ENCODE data around the gene TFEB. TPM values are rescaled to one million over a fixed set of nuclear protein-coding genes. Genes with fewer than 3 reads are reported as not detected.

TFEB gene
- total and polyA plus RNA-seq, 2 donors (not counting 3 experiments of a cell fraction or from before 2014, with no cell fraction given), result 4.9 to 6.6 TPM

DNA sequence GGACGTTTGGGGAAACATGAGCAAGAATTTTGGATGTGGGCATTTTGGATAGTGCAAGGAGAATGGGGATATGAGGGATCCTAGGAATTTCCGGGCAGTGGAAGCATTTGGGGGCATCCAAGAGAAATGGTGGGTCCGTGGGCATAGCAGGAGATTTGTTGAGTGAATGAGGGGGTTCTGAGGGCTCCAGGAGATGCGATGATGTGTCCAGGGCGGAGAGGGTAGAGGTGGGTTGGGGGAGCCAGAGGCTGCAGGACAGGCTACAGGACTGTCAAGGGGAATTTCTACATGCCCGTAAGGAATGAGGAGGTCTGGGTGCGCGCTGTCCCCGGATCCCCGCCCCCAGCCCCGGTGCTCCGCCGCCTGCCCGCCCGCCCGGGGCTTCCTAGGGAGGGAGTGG lies 43.9 kb upstream of the TFEB start:
- no TSS peak for BruUV-seq (replicated peaks)
- peak overlapping the region; percentile 57 for H3K9ac ChIP-seq (replicated peaks; ENCODE audit: extremely low read depth, insufficient read depth, low read length)
- DNase-seq (ENCODE audit: low read depth, low spot score) (peak; percentile 17), FAIRE-seq (no peak)
- TF ChIP-seq MAX (IDR thresholded peaks at IDR 0.05; ENCODE audit: insufficient read depth, insufficient read length), result no peak
- TF ChIP-seq FOS (IDR thresholded peaks at IDR 0.05; ENCODE audit: borderline replicate concordance, insufficient read depth, low read length), result no peak
- TF ChIP-seq EZH2 (IDR thresholded peaks at IDR 0.05; ENCODE audit: borderline replicate concordance, low read depth, low read length, severe bottlenecking), result no peak
- no peak for TF ChIP-seq JUN (IDR thresholded peaks at IDR 0.05; ENCODE audit: borderline replicate concordance, insufficient read depth, insufficient read length, low read depth)
- H4K20me1 ChIP-seq (replicated peaks; ENCODE audit: control insufficient read depth, extremely low read depth, insufficient read depth, low read length), result no peaks in the 10 kb centered on the region
- ChIA-PET CTCF (interaction anchor here (0.6 to 1.0 kb wide), 10 partner anchors 11 to 325 kb away, joined by 3 to 7 read pairs (median 3); partner anchors contain the start of genes BYSL and MED20), POLR2A (no interaction called here)
- H3K36me3 ChIP-seq (ENCODE audit: control insufficient read depth in 2 of 2, extremely low read depth in 1 of 2, insufficient read depth in 2 of 2, low read length in 2 of 2), result peaks cover 5 to 7% of the 10 kb centered on the region in 2 experiments
- no peak overlapping the region for H3K27ac ChIP-seq (ENCODE audit: insufficient read depth, low read depth, low read length)
- peak overlapping the region; percentile 93 for H3K4me2 ChIP-seq (ENCODE audit: insufficient read depth, low read length)
- H3K9me3 ChIP-seq (replicated peaks; ENCODE audit: control insufficient read depth, insufficient read depth, low read length), result no peaks in the 10 kb centered on the region
- no peaks in the 10 kb centered on the region for H3K9me1 ChIP-seq (replicated peaks; ENCODE audit: control insufficient read depth, extremely low read depth, insufficient read depth, low read length)
- H3K4me3 ChIP-seq (replicated peaks in 1 of 3; ENCODE audit: insufficient read depth in 1 of 3, low read depth in 1 of 3, low read length in 3 of 3), result peak overlapping the region; percentile 65 to 78 (median 66)
- H3K27me3 ChIP-seq (ENCODE audit: control insufficient read depth in 2 of 2, insufficient read depth in 2 of 2, low read length in 2 of 2), result no peaks in the 10 kb centered on the region
- intact Hi-C loops (cut with micrococcal nuclease) (no loop called here), dilution Hi-C loops (cut with MboI; ENCODE audit: extremely low pct_ligation_motif_present, low sequenced_read_pairs) (no loop called here)
- H3K79me2 ChIP-seq (ENCODE audit: control insufficient read depth, insufficient read depth, low read length), result no peaks in the 10 kb centered on the region
- H3K4me1 ChIP-seq (ENCODE audit: control insufficient read depth, extremely low read depth, insufficient read depth, low read length), result peaks cover 18% of the 10 kb centered on the region
- peak overlapping the region; percentile 74 for H2AFZ ChIP-seq (ENCODE audit: low read depth, low read length)

DNA sequence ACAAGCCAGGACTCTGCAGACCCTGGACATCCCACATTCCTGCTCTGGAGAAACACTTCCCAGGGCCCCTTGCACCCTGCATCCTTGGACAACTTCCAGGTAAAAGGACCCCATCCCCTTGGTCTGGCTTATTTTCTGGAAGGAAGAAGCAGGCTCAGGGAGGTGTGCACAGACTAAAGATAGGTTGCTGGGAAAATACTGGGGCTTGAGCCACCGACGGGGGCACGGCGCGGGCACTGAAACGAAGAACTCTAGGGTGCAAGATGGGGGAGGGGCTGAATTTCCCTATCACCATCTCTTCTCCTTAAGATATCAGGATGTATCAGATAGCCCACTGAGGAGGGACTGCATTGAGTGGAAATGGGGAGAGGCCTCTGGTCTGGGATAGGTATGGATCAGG lies 43.5 kb upstream of the TFEB start:
- Histone ChIP-seq H3K4me1 (ENCODE audit: control insufficient read depth, extremely low read depth, insufficient read depth, low read length) (peaks cover 18% of the 10 kb centered on the region), H3K9ac (replicated peaks; ENCODE audit: extremely low read depth, insufficient read depth, low read length) (peak overlapping the region; percentile 57), H2AFZ (ENCODE audit: low read depth, low read length) (peak overlapping the region; percentile 74), H3K4me3 (replicated peaks in 1 of 3; ENCODE audit: insufficient read depth in 1 of 3, low read depth in 1 of 3, low read length in 3 of 3) (peak overlapping the region in 2 of 3 experiments; percentile 65 to 78), H4K20me1 (replicated peaks; ENCODE audit: control insufficient read depth, extremely low read depth, insufficient read depth, low read length) (no peaks in the 10 kb centered on the region), H3K9me3 (replicated peaks; ENCODE audit: control insufficient read depth, insufficient read depth, low read length) (no peaks in the 10 kb centered on the region), H3K27me3 (ENCODE audit: control insufficient read depth in 2 of 2, insufficient read depth in 2 of 2, low read length in 2 of 2) (no peaks in the 10 kb centered on the region), H3K79me2 (ENCODE audit: control insufficient read depth, insufficient read depth, low read length) (no peaks in the 10 kb centered on the region), H3K36me3 (ENCODE audit: control insufficient read depth in 2 of 2, extremely low read depth in 1 of 2, insufficient read depth in 2 of 2, low read length in 2 of 2) (peaks cover 5 to 7% of the 10 kb centered on the region in 2 experiments), H3K9me1 (replicated peaks; ENCODE audit: control insufficient read depth, extremely low read depth, insufficient read depth, low read length) (no peaks in the 10 kb centered on the region), H3K27ac (ENCODE audit: insufficient read depth, low read depth, low read length) (no peak overlapping the region), H3K4me2 (ENCODE audit: insufficient read depth, low read length) (peak overlapping the region; percentile 93)
- CTCF ChIA-PET, result interaction anchor here (0.9 to 1.7 kb wide), 2 partner anchors 9 to 45 kb away, joined by 3 to 4 read pairs; partner anchors contain the start of gene TOMM6
- POLR2A ChIA-PET, result no interaction called here
- dilution Hi-C loops (cut with MboI; ENCODE audit: extremely low pct_ligation_motif_present, low sequenced_read_pairs), result no loop called here
- DNase-seq (ENCODE audit: low read depth, low spot score) (no peak), FAIRE-seq (no peak)
- intact Hi-C loops (cut with micrococcal nuclease), result no loop called here
- TF ChIP-seq FOS (IDR thresholded peaks at IDR 0.05; ENCODE audit: borderline replicate concordance, insufficient read depth, low read length) (no peak), EZH2 (IDR thresholded peaks at IDR 0.05; ENCODE audit: borderline replicate concordance, low read depth, low read length, severe bottlenecking) (no peak), JUN (IDR thresholded peaks at IDR 0.05; ENCODE audit: borderline replicate concordance, insufficient read depth, insufficient read length, low read depth) (no peak), POLR2AphosphoS5 (IDR thresholded peaks at IDR 0.05; ENCODE audit: insufficient read depth, low read depth, low read length) (no peak), MYC (IDR thresholded peaks at IDR 0.05; ENCODE audit: low read depth, low read length) (no peak)
- TSS peak; percentile 24 for BruUV-seq (replicated peaks)

Data from endothelial cell of umbilical vein (primary cell).